ENCODE data around the gene KPRP.

GRCh38 chr1:152745765-152746444, 11.9 kb upstream of the KPRP start:
- TF ChIP-seq CTCF (IDR thresholded peaks at IDR 0.05) (no peak), POLR2A (IDR thresholded peaks at IDR 0.05) (no peak), POLR2AphosphoS5 (IDR thresholded peaks at IDR 0.05) (no peak)

All from prostate gland (tissue), 2 donors.